SKM-1 (cell line): ENCODE measurements around the gene SPINT3.
"Not testable (repeated sequence)": the region's sequence is repeated elsewhere in the genome, so short reads cannot be mapped to it uniquely, and the experiment has no call there.

ENCODE experiments used
- DNase-seq: peaks from one replicate; lab custom pipeline; 2025; ENCODE audit not compliant: unreplicated experiment; lab: John Stamatoyannopoulos, UW

Gene SPINT3

GRCh38 chr20:45503403-45503802 lies 12.0 kb downstream of the SPINT3 start:
- DNase-seq, result no peak

DNA sequence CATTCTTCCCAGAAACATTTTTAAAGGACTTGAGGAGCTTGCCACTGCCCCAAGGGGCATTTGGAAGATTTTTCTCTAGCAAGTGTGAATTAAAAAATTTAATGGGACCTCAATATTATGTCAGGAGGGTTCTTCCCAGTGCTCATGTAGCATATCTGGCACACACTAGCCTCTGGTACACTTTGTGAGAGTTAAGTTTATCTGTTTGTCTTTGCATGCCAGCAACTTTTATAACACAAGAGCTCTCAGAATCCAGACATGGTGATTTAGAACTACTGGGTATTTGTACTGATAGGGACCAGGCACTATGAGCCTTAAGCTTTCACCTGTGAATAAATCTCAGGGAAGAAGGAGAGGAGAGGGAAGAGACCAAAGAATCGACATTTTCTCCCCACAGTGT lies 12.9 kb downstream of the SPINT3 start:
- no peak for DNase-seq

DNA sequence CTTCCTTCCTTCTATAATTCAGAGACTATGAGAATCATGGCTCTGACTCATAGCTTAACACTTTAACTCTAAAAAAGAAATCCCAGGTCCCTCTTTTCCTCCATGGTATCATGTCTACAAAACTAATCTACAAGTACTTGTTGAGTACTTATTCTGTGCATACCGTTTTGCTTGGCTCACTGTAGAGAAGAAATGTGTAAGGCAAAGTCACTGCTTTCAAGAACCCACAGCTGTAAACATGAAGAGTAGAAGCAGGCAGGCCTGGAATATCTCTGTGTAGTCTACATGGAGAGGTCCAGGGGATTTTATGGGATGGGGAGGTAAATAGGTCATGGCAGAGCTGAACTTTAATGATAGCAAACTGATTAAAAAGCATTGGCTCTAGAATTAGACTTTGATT lies 13.8 kb downstream of the SPINT3 start:
- DNase-seq, result no peak

- DNase-seq, result no peak
Observed at GRCh38 chr20:45500022-45500421, 15.4 kb downstream of the SPINT3 start.

GRCh38 chr20:45497971-45498494 lies 17.4 kb downstream of the SPINT3 start:
- DNase-seq, result no peak

DNA sequence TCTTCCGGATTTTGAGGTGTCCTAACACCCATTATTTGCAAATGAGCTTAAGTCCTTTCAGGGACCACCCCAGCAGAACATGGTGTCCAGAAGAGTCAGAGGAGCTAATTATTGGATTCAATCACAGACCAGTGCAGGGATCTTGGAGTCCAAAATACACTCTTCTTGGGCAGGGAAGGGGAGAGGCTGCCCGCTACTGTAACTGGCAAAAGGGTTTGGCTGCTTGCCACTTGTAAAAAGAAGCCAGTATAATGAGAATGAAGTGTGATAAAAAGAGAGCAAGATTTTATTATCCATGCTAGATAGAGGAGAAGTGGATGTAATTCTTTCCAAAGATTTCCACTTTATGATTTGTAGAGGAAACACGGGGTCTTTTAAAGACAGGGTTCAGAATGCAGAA lies 19.3 kb downstream of the SPINT3 start:
- no peak for DNase-seq

GRCh38 chr20:45495501-45495941 lies 19.9 kb downstream of the SPINT3 start:
- no peak for DNase-seq

GRCh38 chr20:45489083-45489531 lies 26.3 kb downstream of the SPINT3 start:
- no peak for DNase-seq

- DNase-seq, result no peak
Observed at GRCh38 chr20:45487231-45487635, 28.2 kb downstream of the SPINT3 start.

DNA sequence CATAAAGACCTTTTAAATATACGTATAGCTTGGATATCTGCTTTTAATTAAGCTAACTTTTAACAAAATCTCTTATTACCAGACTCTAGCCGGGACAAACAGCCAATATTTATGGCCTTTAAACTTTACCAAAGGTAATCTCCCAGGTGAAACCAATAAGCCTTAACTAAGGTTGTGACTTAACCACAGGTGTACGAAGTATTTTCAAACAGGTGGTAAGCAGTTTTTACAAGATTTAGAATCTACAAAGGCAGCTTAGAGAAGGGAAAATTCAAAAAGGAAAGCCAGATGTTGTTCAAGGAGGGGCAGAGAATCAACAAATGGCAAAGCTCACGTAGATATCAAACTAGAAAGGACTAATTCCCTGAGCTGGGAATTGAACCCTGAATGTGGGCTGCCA lies 30.0 kb downstream of the SPINT3 start:
- DNase-seq, result no peak

DNA sequence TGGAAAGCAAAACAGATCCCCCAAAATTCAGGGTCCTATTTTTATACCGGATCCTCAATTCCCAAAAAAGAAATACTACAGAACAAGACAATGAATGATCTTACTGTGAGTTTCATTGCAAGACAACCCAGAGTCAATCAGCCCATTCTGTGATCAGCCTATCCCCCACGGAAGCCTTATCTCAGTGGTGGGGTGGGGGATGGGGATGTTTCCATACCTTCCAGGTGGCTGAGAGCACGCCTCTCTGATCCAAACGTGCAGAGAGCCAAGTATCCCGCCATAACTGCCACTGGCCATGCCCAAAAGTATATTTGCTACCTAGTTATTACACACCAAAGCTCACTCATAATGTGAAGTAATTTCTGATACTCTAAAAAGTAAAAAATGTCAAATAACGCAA lies 30.7 kb downstream of the SPINT3 start:
- DNase-seq, result no peak

DNA sequence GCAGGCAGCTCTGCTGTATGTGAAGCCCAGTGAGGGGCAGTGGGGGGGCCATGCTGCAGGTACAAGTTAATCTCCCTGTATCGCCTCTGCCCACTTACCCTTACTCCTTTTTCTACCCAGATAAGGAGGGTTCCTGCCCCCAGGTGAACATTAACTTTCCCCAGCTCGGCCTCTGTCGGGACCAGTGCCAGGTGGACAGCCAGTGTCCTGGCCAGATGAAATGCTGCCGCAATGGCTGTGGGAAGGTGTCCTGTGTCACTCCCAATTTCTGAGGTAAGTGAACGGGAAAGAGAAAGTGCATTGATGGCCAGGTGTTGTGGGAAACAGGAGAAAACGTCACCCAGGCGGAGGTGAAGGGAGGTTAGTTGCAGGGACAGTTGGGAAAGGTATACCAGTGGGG lies 35.6 kb downstream of the SPINT3 start:
- no peak for DNase-seq

DNA sequence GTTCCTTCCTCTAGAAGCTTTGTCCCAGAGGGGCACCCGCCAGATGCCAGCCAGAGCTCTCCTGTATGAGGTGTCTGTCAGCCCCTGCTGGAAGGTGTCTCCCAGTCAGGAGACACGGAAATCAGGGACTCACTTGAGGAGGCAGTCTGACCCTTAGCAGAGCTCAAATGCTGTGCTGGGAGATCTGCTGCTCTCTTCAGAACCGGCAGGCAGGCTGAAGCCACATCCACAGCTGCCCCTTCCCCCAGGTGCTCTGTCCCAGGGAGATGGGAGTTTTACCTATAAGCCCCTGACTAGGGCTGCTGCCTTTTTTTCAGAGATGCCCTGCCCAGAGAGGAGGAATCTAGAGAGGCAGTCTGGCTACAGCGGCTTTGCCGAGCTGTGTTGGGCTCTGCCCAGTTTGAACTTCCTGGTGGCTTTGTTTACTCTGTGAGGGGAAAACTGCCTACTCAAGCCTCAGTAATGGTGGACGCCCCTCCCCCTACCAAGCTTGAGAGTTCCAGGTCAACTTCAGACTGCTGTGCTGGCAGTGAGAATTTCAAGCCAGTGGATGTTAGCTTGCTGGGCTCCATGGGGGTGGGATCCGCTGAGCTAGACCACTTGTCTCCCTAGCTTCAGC lies 37.8 kb downstream of the SPINT3 start:
- DNase-seq, result not testable (repeated sequence)

DNA sequence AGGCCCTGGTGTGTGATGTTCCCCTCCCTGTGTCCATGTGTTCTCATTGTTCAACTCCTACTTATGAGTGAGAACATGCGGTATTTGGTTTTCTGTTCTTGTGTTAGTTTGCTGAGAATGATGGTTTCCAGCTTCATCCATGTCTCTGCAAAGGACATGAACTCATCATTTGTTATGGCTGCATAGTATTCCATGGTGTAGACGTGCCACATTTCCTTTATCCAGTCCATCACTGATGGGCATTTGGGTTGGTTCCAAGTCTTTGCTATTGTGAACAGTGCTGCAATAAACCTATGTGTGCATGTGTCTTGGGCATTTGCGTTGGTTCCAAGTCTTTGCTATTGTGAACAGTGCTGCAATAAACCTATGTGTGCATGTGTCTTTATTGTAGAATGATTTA lies 43.1 kb downstream of the SPINT3 start:
- DNase-seq, result not testable (repeated sequence)

DNA sequence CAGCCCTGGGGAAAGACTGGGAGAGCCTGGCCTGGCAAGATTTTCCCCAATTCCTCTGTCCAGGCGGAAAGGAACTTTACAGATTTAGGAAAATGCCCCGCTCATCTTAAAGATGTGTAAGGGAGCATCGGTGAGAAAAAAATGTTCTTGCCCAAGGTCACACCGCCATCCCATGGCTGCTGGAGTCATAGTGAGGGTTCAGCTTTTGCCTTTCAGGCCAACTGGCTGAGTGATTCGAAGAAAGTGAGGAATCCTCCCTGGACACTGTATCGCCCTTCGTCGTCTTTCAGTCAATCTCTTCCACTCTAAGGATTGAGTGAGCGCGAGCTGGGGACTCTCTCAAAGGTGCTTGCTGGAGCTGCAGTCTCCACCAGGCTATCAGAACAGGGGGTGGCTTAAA lies 44.5 kb downstream of the SPINT3 start:
- no peak for DNase-seq

GRCh38 chr20:45470262-45470931 lies 45.0 kb downstream of the SPINT3 start:
- DNase-seq, result no peak

DNA sequence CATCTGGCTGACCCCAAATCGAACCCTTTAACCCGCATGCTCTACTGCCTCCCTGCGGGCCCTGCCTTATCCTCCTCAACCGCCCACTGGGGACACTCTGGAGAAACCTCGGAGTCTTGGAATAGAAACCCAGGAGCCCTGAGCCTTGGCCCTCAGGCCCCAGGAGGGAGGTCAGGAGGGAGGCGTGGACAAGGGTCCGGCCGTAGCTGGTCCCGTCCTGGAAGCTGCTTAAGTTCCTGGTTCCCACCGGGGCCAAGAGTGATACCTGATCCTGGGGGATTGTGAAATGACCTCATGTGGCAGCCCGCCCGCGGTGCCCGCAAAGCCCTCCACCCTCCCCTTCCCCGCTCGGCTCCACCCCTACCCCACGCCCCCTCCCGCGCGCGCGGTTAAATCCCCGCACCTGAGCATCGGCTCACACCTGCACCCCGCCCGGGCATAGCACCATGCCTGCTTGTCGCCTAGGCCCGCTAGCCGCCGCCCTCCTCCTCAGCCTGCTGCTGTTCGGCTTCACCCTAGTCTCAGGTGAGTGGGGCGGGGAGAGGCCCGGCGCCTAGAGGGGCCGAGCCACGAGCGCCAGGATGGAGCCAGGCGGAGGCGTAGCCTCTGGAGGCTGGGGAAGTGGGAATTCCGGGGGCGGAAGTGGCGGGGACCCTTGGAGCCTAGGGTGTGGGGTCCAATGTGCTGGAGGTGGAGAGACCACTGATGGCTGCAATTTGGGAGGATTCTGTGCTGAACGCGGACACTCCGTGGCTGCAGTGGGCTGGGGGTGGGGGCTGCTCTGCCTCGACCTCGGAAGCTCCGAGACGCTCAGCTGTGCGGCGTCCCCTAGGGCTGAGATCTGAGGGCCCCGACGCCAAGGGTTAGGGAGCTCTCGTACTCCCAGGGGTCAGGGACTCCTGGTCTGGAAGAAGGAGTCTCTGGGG lies 45.8 kb downstream of the SPINT3 start, which contains the start of gene WFDC2:
TSS of gene WFDC2 (plus strand) at position 418 of the 926 bp plus-strand sequence. CDS start at position 447, 29 bp downstream.
- DNase-seq, result no peak

- no peak for DNase-seq
Observed at GRCh38 chr20:45467861-45468260, 47.6 kb downstream of the SPINT3 start.

DNA sequence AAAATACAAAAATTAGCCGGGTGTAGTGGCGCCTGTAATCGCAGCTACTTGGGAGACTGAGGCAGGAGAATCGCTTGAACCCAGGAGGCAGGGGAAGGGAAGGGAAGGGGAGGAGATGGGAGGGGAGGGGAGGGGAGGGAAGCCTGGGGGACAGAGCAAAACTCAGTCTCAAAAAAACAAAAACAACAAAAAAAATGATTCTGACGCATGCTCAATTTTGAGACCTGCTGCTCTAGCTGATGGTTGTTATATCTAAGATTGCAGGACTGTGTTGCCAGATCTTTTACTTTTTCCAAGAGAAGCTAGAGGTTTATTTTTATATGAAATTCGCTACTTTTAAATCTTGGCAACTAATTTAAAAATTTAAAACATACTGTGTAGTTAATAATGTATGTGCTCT lies 48.2 kb downstream of the SPINT3 start:
- DNase-seq, result no peak

DNA sequence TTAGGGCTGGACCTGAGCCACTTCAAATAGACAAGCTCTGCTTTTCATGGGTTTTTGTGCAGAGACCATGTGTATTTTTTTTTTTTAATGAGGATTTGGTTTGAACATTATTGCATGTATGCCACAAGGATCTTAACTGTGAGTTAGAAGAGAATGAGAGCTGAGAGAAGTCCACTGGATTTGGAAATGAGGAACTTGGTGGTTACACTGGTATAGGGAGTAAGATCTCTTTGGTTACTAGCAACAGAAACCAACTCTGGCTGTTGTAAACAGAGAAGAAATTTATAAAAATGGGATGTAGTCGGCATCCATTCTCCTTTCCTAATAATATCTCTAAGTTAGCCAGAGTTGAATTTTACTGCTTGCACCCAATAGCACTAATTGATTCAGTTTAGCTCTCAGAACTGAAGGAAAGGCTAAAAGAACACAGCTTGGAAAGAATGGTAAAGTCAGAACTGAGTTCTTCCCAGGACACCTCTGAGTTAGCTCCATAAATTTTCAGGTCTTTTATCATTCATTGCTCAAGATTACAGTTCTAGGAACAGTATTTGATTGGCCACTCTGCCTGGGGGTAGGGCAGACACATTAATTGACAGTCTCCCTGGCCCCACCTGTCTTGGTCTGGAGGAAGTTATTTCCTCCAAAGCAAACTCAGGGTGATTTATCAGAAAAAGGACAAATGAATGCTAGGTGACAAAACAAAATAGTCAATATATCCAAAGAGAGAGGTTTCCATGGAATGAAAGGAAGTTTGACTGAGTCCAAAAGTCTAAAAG lies 49.7 kb downstream of the SPINT3 start:
- DNase-seq, result no peak

DNA sequence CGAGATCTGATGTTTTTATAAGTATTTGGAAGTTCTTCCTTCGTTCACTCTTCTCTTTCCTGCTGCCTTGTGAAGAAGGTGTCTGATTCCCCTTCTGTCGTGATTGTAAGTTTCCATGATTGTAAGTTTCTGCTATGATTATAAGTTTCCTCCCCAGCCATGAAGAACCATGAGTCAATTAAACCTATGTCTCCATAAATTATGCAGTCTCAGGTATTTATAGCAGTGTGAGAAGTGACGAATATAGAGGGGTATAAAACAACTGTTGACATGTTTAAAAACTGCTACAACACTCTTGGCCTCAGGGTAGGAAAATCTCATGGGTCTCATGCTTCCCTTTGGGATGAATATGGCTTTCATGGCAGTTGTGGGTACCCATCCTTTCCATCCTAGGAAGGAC lies 51.7 kb downstream of the SPINT3 start:
- no peak for DNase-seq
